Astrocyte (in vitro differentiated cells and primary cell): ENCODE data around the gene CELF2. TPM values are rescaled to one million over a fixed set of nuclear protein-coding genes. Genes with fewer than 3 reads are reported as not detected.

Experiments
- DNase-seq: peaks from one replicate; pipeline ENCODE4 v3.0.0-alpha.2; 2010; ENCODE audit warnings: low read depth
- FAIRE-seq: peaks from 2 replicates; lab custom pipeline; 2011; peaks lifted over from hg19 to GRCh38; lab: Jason Lieb, UNC
- H2AFZ ChIP-seq: 2 replicates; pipeline ENCODE4 v1.6.0; 2012; ENCODE audit warnings: low read depth, low read length, inconsistent platforms
- H3K27ac ChIP-seq: 2 replicates; pipeline ENCODE4 v1.5.1; 2011; ENCODE audit warnings: low read depth, low read length, inconsistent platforms
- H3K27me3 ChIP-seq: 2 replicates; pipeline ENCODE4 v1.6.0; 2011; ENCODE audit warnings: low read length, inconsistent platforms; ENCODE audit not compliant: insufficient read depth
- H3K36me3 ChIP-seq: 2 replicates; pipeline ENCODE4 v1.5.1; 2011; ENCODE audit warnings: low read length, inconsistent platforms; ENCODE audit not compliant: insufficient read depth
- H3K4me1 ChIP-seq: 2 replicates; pipeline ENCODE4 v1.5.1; 2011; ENCODE audit warnings: low read length, inconsistent platforms; ENCODE audit not compliant: insufficient read depth
- H3K4me2 ChIP-seq: 2 replicates; pipeline ENCODE4 v1.6.0; 2012; ENCODE audit warnings: low read length, inconsistent platforms
- H3K4me3 ChIP-seq: 2 replicates; pipeline ENCODE4 v1.5.1; 2011; ENCODE audit warnings: low read depth, mild to moderate bottlenecking, low read length, inconsistent platforms; ENCODE audit not compliant: insufficient read depth
- H3K79me2 ChIP-seq: 2 replicates; pipeline ENCODE4 v1.6.0; 2012; ENCODE audit warnings: mild to moderate bottlenecking, low read length, inconsistent platforms; ENCODE audit not compliant: insufficient read depth
- H3K9ac ChIP-seq: 2 replicates; pipeline ENCODE4 v1.6.0; 2012; ENCODE audit warnings: mild to moderate bottlenecking, low read length, inconsistent platforms
- H3K9me3 ChIP-seq: 2 replicates; pipeline ENCODE4 v1.5.1; 2012; ENCODE audit warnings: low read depth, mild to moderate bottlenecking, low read length, inconsistent platforms; ENCODE audit not compliant: insufficient read depth
- H4K20me1 ChIP-seq: 2 replicates; pipeline ENCODE4 v1.6.0; 2012; ENCODE audit warnings: low read length, inconsistent platforms; ENCODE audit not compliant: insufficient read depth
- H3K27ac Mint-ChIP-seq: one replicate; pipeline ENCODE4 v1.8.0; 2021; ENCODE audit warnings: mild to moderate bottlenecking, mixed read lengths; ENCODE audit not compliant: unreplicated experiment
- H3K27me3 Mint-ChIP-seq: one replicate; pipeline ENCODE4 v1.8.0; 2021; ENCODE audit warnings: low read depth, mixed read lengths; ENCODE audit not compliant: unreplicated experiment
- H3K36me3 Mint-ChIP-seq: one replicate; pipeline ENCODE4 v1.8.0; 2021; ENCODE audit warnings: low read depth, mixed read lengths; ENCODE audit not compliant: unreplicated experiment
- H3K4me1 Mint-ChIP-seq: one replicate; pipeline ENCODE4 v1.8.0; 2021; ENCODE audit warnings: low read depth, mixed read lengths; ENCODE audit not compliant: unreplicated experiment
- H3K4me3 Mint-ChIP-seq: one replicate; pipeline ENCODE4 v1.8.0; 2021; ENCODE audit warnings: mild to moderate bottlenecking, moderate library complexity, mixed read lengths; ENCODE audit not compliant: unreplicated experiment
- H3K9me3 Mint-ChIP-seq: one replicate; pipeline ENCODE4 v1.8.0; 2021; ENCODE audit warnings: mild to moderate bottlenecking, mixed read lengths; ENCODE audit not compliant: unreplicated experiment
- CTCF ChIP-seq: IDR thresholded peaks from 2 replicates; pipeline ENCODE4 v1.5.1; 2011; ENCODE audit warnings: low read depth, mild to moderate bottlenecking, inconsistent platforms, low read length, moderate library complexity; ENCODE audit not compliant: insufficient read depth
- EZH2 ChIP-seq: IDR thresholded peaks from 2 replicates; pipeline ENCODE4 v1.6.1; 2012; ENCODE audit warnings: mild to moderate bottlenecking, low read length, inconsistent platforms; ENCODE audit not compliant: insufficient read depth
- total RNA-seq: library from RNA; stranded (reverse); gene quantifications from 2 replicates; pipeline ENCODE4 v1.2.1, GENCODE V29; 2021

CELF2 gene
- total RNA-seq, 1 donor from 2014 or later = 76.1 TPM

DNA sequence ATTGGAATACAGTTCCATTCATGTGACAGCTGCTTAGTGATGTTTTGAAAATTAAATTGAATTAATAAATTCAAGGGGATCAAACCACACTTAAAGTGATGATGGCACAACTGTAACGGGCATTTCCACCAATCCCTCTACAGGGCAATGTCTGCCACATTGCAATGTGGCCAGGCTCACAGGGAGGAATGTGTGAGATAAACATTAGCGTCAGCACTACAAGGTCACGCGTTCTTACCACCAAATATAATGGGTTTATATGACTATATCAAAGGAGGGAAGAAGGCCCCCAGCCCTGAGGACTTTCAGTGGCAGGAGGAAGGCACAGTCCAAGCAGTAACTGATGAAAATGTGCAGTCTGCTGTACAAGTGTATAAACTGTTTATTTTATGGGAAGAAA, 31.1 kb upstream of the CELF2 start:
- H3K4me3 Mint-ChIP-seq = no peak overlapping the region
- H3K4me3 ChIP-seq = no peak overlapping the region
- H3K79me2 ChIP-seq = no peaks in the 10 kb centered on the region
- TF ChIP-seq EZH2 = no peak
- TF ChIP-seq CTCF = no peak
- H3K4me1 Mint-ChIP-seq = peaks cover 3% of the 10 kb centered on the region
- H3K27me3 Mint-ChIP-seq = no peaks in the 10 kb centered on the region
- H2AFZ ChIP-seq = no peak overlapping the region
- H3K27ac ChIP-seq = no peak overlapping the region
- H3K4me2 ChIP-seq = no peak overlapping the region
- DNase-seq = no peak
- H4K20me1 ChIP-seq = no peaks in the 10 kb centered on the region
- no peaks in the 10 kb centered on the region for H3K27me3 ChIP-seq
- no peaks in the 10 kb centered on the region for H3K4me1 ChIP-seq
- H3K27ac Mint-ChIP-seq = no peak overlapping the region
- H3K9ac ChIP-seq = no peak overlapping the region
- no peaks in the 10 kb centered on the region for H3K9me3 Mint-ChIP-seq
- H3K36me3 Mint-ChIP-seq = no peaks in the 10 kb centered on the region
- no peak for FAIRE-seq
- H3K36me3 ChIP-seq = no peaks in the 10 kb centered on the region
- H3K9me3 ChIP-seq = no peaks in the 10 kb centered on the region

DNA sequence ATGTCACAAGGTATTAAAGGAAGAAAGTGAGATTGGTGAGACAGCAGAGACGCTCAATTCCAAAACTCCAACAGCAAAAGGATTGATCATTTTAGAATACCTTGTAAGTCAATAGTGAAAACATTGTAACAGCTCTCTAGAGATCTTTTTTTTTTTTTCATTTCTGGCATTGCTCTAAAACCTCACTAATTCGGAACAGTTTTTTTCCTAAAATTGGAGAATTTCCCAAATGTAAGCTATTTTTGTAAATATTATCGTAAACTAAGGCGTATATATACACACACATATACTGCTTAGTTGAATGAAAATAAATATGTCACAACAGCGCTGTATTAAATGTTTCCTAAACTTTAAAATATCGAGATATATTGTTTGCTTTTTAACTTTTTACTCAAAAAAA, 30.6 kb upstream of the CELF2 start:
- Mint-ChIP-seq H3K27ac (no peak overlapping the region), H3K4me3 (no peak overlapping the region), H3K27me3 (no peaks in the 10 kb centered on the region), H3K9me3 (no peaks in the 10 kb centered on the region), H3K4me1 (peaks cover 3% of the 10 kb centered on the region), H3K36me3 (no peaks in the 10 kb centered on the region)
- Histone ChIP-seq H3K4me3 (no peak overlapping the region), H3K4me1 (no peaks in the 10 kb centered on the region), H3K27me3 (no peaks in the 10 kb centered on the region), H3K79me2 (no peaks in the 10 kb centered on the region), H3K27ac (no peak overlapping the region), H3K4me2 (no peak overlapping the region), H3K9ac (no peak overlapping the region), H3K9me3 (no peaks in the 10 kb centered on the region), H3K36me3 (no peaks in the 10 kb centered on the region), H2AFZ (no peak overlapping the region), H4K20me1 (no peaks in the 10 kb centered on the region)
- no peak for DNase-seq
- no peak for FAIRE-seq
- TF ChIP-seq EZH2 (no peak), CTCF (no peak)

DNA sequence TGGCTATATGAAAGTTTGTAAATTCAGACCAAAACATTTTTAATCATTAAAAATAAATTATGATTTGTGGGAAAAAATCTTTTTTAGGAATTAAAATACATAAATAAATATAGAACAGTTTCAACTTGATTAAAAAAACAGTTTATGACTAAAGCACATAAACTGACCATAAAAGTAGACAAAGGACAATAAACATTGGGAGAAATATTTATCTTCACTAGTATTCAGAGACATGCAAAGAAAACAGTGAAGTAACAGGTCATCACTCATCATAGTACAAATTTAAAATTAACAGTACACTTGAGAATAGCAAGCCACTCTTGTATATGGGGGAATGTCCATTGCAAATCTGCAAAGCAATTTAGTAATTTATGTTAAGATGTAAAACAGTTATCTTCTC, 28.0 kb upstream of the CELF2 start:
- Mint-ChIP-seq H3K4me1 (peaks cover 3% of the 10 kb centered on the region), H3K36me3 (no peaks in the 10 kb centered on the region), H3K27me3 (no peaks in the 10 kb centered on the region), H3K4me3 (no peak overlapping the region), H3K9me3 (peaks cover 5% of the 10 kb centered on the region), H3K27ac (no peak overlapping the region)
- DNase-seq (no peak), FAIRE-seq (no peak)
- H3K4me2 ChIP-seq = no peak overlapping the region
- H3K27me3 ChIP-seq = peaks cover 2% of the 10 kb centered on the region
- no peaks in the 10 kb centered on the region for H3K4me1 ChIP-seq
- no peaks in the 10 kb centered on the region for H3K9me3 ChIP-seq
- no peaks in the 10 kb centered on the region for H3K79me2 ChIP-seq
- no peak overlapping the region for H3K4me3 ChIP-seq
- H3K9ac ChIP-seq = no peak overlapping the region
- no peaks in the 10 kb centered on the region for H3K36me3 ChIP-seq
- TF ChIP-seq CTCF (no peak), EZH2 (no peak)
- no peak overlapping the region for H2AFZ ChIP-seq
- no peaks in the 10 kb centered on the region for H4K20me1 ChIP-seq
- no peak overlapping the region for H3K27ac ChIP-seq
